Subcutaneous abdominal adipose tissue (tissue), 5 donors: Measurements from ENCODE around the gene LASP1.
"Not testable (repeated sequence)": the region's sequence is repeated elsewhere in the genome, so short reads cannot be mapped to it uniquely, and the experiment has no call there.

Experiments
- H3K27ac ChIP-seq: one replicate; pipeline ENCODE4 v1.7.0; 2013; ENCODE audit warnings: low read depth, mild to moderate bottlenecking, inconsistent platforms, low read length, moderate library complexity
- H3K27me3 ChIP-seq, 5 donors: one replicate each; pipeline ENCODE4 v1.7.0; 2013; ENCODE audit warnings: low read length in 5 of 5, inconsistent platforms in 1 of 5; ENCODE audit not compliant: control insufficient read depth in 5 of 5, insufficient read depth in 4 of 5
- H3K36me3 ChIP-seq, 5 donors: one replicate each; pipeline ENCODE4 v1.7.0; 2013; ENCODE audit warnings: low read length in 5 of 5; ENCODE audit not compliant: control insufficient read depth in 5 of 5, insufficient read depth in 5 of 5
- H3K4me1 ChIP-seq, 5 donors: one replicate each; pipeline ENCODE4 v1.7.0; 2013; ENCODE audit warnings: low read length in 5 of 5, mild to moderate bottlenecking in 3 of 5, moderate library complexity in 1 of 5; ENCODE audit not compliant: control insufficient read depth in 5 of 5, insufficient read depth in 5 of 5
- H3K4me3 ChIP-seq, 5 donors: one replicate each; pipeline ENCODE4 v1.7.0; 2013; ENCODE audit warnings: low read length in 5 of 5, low read depth in 1 of 5
- H3K9ac ChIP-seq, 5 donors: one replicate each; pipeline ENCODE4 v1.7.0; 2013; ENCODE audit warnings: low read length in 5 of 5, mild to moderate bottlenecking in 4 of 5, moderate library complexity in 3 of 5
- H3K9me3 ChIP-seq, 5 donors: one replicate each; pipeline ENCODE4 v1.7.0; 2013; ENCODE audit warnings: low read length in 5 of 5; ENCODE audit not compliant: control insufficient read depth in 5 of 5
- donor health status: healthy.
- donor health status: healthy.
- donor health status: healthy.
- donor health status: healthy.
- donor health status: healthy.

The LASP1 gene

DNA sequence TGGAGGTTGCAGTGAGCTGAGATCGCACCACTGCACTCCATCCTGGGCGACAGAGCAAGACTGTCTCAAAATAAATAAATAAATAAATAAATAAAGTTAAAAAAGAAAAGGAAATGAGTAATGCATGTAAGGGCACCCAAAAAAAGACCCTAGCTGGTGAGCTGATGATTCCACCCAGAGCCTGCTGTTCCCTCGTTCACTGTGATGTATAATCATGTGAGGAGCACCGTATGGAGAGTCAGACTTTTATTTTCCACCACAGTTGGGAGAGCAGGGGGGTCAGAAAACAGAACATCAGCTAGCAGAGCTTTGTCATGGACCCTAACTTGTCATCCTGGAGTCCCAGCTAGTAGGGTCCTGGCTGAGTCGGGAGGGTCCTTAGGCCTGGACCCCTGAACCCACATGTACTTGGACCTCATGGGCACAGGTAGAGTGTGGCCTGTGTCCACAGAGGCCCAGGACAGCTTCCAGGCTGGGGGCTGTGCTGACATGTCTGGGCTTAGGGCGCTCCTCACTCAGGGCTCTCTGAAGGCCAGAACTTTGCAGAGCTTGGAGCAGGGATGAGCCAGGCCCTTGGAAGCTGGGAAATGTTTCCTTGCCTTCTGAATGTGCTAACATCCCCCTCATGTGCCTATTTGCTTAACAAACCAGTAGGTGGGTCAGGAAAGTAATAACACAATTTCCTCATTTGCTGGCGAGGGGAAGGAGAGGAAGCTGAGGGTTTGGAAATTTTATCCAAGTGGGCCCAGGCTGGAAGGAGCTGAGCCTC lies 36.8 kb downstream of the LASP1 start:
- H3K27me3 ChIP-seq = no peaks in the 10 kb centered on the region
- peak overlapping the region; percentile 81 for H3K27ac ChIP-seq
- no peak overlapping the region for H3K4me3 ChIP-seq
- H3K4me1 ChIP-seq = peaks cover 2 to 61% (median 55%) of the 10 kb centered on the region in 5 donors
- peak overlapping the region in 4 of 5 donors; percentile 22 to 57 (median 56) for H3K9ac ChIP-seq
- H3K9me3 ChIP-seq = no peaks in the 10 kb centered on the region
- peaks cover 0 to 54% (median 24%) of the 10 kb centered on the region in 5 donors for H3K36me3 ChIP-seq

- no peaks in the 10 kb centered on the region for H3K27me3 ChIP-seq
- H3K9ac ChIP-seq = peak overlapping the region in 3 of 5 donors; percentile 3 to 60 (median 45)
- H3K36me3 ChIP-seq = peaks cover 0 to 58% (median 22%) of the 10 kb centered on the region in 5 donors
- peak overlapping the region; percentile 81 for H3K27ac ChIP-seq
- peak overlapping the region in 1 of 5 donors; percentile 6 for H3K4me3 ChIP-seq
- H3K4me1 ChIP-seq = peaks cover 6 to 63% (median 56%) of the 10 kb centered on the region in 5 donors
- no peaks in the 10 kb centered on the region for H3K9me3 ChIP-seq
These were observed 38.2 kb downstream of the LASP1 start for GRCh38 chr17:38907930-38908675.

DNA sequence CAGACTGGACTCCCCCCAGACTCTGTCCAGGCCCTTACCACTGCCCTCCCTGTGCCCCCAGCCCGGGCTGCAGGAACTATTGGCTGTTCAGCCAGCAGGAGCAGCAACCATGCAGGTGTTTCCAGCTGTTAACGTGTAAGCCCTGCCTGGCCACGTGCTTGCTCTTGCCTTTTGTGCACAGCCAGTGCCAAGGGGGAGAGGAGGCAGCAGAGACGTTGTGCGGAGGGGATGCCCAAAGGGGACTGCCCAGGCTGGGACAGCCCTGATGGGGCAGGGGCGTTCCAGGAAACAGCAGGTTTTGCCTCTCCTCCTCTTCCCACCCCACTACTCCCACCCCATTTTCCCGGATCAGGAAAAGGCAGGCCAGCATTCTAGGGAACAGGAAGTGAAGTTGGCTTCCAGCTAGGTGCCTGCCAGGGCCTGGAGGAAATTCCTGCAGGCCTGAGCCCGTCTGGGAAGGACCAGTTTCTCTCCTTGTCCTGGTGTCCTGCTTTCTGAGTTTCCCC lies 38.9 kb downstream of the LASP1 start:
- peak overlapping the region in 1 of 5 donors; percentile 60 for H3K9ac ChIP-seq
- H3K9me3 ChIP-seq = no peaks in the 10 kb centered on the region
- no peaks in the 10 kb centered on the region for H3K27me3 ChIP-seq
- H3K36me3 ChIP-seq = peaks cover 0 to 57% (median 24%) of the 10 kb centered on the region in 5 donors
- peak overlapping the region; percentile 81 for H3K27ac ChIP-seq
- H3K4me3 ChIP-seq = peak overlapping the region in 1 of 5 donors; percentile 6
- H3K4me1 ChIP-seq = peaks cover 8 to 62% (median 56%) of the 10 kb centered on the region in 5 donors

- Histone ChIP-seq H3K36me3 (peaks cover 0 to 64% (median 36%) of the 10 kb centered on the region in 5 donors), H3K4me3 (no peak overlapping the region), H3K27ac (no peak overlapping the region), H3K9ac (no peak overlapping the region), H3K9me3 (no peaks in the 10 kb centered on the region), H3K4me1 (peaks cover 14 to 73% (median 68%) of the 10 kb centered on the region in 5 donors), H3K27me3 (no peaks in the 10 kb centered on the region)
These were observed 40.5 kb downstream of the LASP1 start for GRCh38 chr17:38910325-38910724.

- peaks cover 0 to 71% (median 45%) of the 10 kb centered on the region in 5 donors for H3K36me3 ChIP-seq
- peaks cover 14 to 72% (median 65%) of the 10 kb centered on the region in 5 donors for H3K4me1 ChIP-seq
- H3K27me3 ChIP-seq = no peaks in the 10 kb centered on the region
- H3K9me3 ChIP-seq = no peaks in the 10 kb centered on the region
- peak overlapping the region in 1 of 5 donors; percentile 41 for H3K9ac ChIP-seq
- H3K27ac ChIP-seq = peak overlapping the region; percentile 59
- no peak overlapping the region for H3K4me3 ChIP-seq
These were observed 41.3 kb downstream of the LASP1 start for GRCh38 chr17:38911081-38911730.

GRCh38 chr17:38911731-38912081 lies 41.8 kb downstream of the LASP1 start:
- not testable (repeated sequence) for H3K9me3 ChIP-seq, H3K27me3 ChIP-seq, H3K4me3 ChIP-seq
- Histone ChIP-seq H3K27ac (peak overlapping the region; percentile 59), H3K9ac (peak overlapping the region in 1 of 5 donors; percentile 41), H3K36me3 (peaks cover 0 to 73% (median 47%) of the 10 kb centered on the region in 5 donors), H3K4me1 (peaks cover 14 to 69% (median 60%) of the 10 kb centered on the region in 5 donors)

DNA sequence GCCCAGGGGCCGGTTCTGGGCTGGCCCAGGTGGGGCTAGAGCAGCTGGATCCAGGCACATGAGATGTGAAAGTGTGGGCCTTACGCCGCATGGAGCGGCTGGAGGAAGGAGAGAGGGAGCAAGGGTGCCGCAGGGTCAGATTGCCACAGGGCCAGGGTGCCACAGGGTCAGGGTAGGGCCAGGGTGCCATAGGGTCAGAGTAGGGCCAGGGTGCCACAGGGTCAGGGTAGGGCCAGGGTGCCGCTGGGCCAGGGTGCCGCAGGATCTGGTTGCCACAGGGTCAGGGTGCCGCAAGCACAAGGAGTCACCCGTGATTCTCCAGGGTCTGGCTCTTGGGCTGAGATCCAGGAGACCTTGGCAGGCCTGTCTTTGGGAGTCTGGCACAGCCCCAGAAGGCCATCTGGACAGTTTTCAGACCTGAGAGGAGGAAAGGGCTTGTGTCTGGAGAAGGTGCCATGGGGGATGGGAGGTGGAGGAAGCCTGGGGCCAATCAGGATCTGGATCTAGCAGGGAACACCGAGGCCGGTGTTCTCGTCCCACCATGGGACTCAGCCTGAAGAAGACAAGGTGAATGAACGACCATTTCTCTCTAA lies 42.5 kb downstream of the LASP1 start:
- Histone ChIP-seq H3K4me3 (peak overlapping the region in 2 of 5 donors; percentile 23 to 25), H3K9ac (peak overlapping the region in 3 of 5 donors; percentile 13 to 32 (median 28)), H3K4me1 (peaks cover 13 to 62% (median 54%) of the 10 kb centered on the region in 5 donors), H3K9me3 (no peaks in the 10 kb centered on the region), H3K27ac (peak overlapping the region; percentile 59), H3K27me3 (no peaks in the 10 kb centered on the region), H3K36me3 (peaks cover 0 to 74% (median 53%) of the 10 kb centered on the region in 5 donors)

DNA sequence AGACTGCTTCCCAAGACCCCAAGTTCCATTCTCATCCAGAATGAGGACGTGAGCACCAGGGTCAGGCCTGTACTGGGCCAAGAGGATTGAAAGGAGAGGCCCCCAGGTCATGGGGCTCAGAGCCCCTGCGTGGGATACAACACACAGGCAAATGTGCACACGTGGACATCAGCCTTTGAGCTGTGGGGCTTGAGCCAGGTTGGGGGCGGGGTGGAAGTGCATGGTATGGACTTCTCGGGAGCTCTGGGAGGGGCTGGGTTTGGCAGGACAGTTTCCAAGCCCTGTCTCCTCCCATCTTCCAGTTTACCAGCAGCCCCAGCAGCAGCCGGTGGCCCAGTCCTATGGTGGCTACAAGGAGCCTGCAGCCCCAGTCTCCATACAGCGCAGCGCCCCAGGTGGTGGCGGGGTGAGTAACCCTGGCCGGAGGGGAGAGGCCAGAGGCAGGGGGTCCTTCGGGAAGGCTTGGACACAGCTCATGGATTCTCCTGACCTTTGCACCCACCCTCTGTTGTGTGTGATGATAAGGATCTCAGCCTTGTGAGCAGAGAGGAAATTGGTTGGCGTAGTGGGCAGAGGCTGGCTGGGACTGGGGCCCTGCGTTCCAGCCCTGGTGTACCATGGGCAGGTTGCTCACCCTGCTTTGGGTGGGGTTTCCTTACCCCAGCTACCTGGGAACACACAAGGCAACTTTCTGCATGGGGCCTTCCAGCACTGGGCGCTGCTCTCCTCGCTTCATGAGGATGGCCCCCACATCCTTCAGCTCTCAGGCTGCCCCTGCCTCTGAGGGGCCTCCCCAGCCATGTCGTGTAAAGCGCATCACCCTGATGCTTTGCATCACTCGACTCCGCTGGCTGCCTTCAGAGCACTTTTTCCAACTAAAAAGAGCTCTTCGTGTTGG lies 45.1 kb downstream of the LASP1 start:
- H3K9me3 ChIP-seq = no peaks in the 10 kb centered on the region
- no peaks in the 10 kb centered on the region for H3K27me3 ChIP-seq
- no peak overlapping the region for H3K9ac ChIP-seq
- peaks cover 0 to 83% (median 68%) of the 10 kb centered on the region in 5 donors for H3K36me3 ChIP-seq
- H3K4me3 ChIP-seq = no peak overlapping the region
- no peak overlapping the region for H3K27ac ChIP-seq
- peaks cover 14 to 56% (median 45%) of the 10 kb centered on the region in 5 donors for H3K4me1 ChIP-seq

- no peaks in the 10 kb centered on the region for H3K27me3 ChIP-seq
- H3K27ac ChIP-seq = no peak overlapping the region
- H3K9me3 ChIP-seq = no peaks in the 10 kb centered on the region
- peaks cover 14 to 62% (median 51%) of the 10 kb centered on the region in 5 donors for H3K4me1 ChIP-seq
- H3K36me3 ChIP-seq = peaks cover 0 to 88% (median 72%) of the 10 kb centered on the region in 5 donors
- no peak overlapping the region for H3K4me3 ChIP-seq
- H3K9ac ChIP-seq = no peak overlapping the region
These were observed 45.8 kb downstream of the LASP1 start for GRCh38 chr17:38915639-38915995.
